Retinal pigment epithelial cell (primary cell): ENCODE measurements around the gene FAM184A.

ENCODE experiments used
- DNase-seq: peaks from one replicate; pipeline ENCODE4 v3.0.0-alpha.2; 2010; ENCODE audit warnings: low read depth
- H3K4me3 ChIP-seq: 2 replicates; pipeline ENCODE4 v1.5.1; 2011; ENCODE audit warnings: mild to moderate bottlenecking, low read length, control low read depth, moderate library complexity
- TF ChIP-seq, protein P1 (sequence below): conservative IDR thresholded peaks from 2 replicates; pipeline ENCODE4 v1.5.1; 2011; ENCODE audit warnings: low read depth, low read length, control low read depth, inconsistent platforms

FAM184A gene

DNA sequence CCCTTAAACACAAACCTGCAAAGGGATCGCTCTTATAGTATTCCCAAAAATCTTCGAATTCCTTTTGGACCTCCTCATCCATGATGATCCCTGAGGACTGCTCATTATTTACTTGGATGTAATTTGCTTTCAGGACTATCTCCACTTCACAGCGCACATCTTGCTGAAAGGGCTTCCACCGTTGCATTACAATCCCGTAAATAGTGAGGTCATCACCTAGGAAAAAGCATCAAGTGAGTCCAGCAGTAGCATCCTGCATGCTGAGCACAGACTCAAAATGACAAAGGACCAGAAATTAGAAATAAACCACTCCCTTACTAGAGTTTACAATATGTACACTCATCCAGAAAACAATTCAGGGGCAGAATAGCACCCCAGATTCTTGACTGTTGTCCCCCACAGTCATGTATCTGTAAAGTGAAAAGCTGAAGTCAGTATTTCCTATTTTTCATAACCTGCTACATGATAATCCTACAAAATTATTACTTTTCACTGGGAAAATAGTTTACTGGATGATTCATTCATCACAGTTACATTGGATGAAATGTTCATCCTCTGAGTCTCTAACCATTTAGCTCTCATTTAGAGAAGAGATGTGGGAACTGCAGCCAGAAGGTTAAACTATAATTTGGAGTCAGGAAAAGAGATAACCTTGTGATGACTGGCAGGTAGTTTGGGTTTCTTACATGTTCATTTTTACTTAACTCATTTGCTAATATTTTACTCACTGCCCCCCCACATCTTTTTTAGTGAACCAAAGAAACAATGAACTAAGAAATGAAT lies 160.7 kb downstream of the FAM184A start:
- H3K4me3 ChIP-seq = no peak overlapping the region
- TF ChIP-seq, protein P1, sequence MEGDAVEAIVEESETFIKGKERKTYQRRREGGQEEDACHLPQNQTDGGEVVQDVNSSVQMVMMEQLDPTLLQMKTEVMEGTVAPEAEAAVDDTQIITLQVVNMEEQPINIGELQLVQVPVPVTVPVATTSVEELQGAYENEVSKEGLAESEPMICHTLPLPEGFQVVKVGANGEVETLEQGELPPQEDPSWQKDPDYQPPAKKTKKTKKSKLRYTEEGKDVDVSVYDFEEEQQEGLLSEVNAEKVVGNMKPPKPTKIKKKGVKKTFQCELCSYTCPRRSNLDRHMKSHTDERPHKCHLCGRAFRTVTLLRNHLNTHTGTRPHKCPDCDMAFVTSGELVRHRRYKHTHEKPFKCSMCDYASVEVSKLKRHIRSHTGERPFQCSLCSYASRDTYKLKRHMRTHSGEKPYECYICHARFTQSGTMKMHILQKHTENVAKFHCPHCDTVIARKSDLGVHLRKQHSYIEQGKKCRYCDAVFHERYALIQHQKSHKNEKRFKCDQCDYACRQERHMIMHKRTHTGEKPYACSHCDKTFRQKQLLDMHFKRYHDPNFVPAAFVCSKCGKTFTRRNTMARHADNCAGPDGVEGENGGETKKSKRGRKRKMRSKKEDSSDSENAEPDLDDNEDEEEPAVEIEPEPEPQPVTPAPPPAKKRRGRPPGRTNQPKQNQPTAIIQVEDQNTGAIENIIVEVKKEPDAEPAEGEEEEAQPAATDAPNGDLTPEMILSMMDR = no peak
- no peak for DNase-seq

DNA sequence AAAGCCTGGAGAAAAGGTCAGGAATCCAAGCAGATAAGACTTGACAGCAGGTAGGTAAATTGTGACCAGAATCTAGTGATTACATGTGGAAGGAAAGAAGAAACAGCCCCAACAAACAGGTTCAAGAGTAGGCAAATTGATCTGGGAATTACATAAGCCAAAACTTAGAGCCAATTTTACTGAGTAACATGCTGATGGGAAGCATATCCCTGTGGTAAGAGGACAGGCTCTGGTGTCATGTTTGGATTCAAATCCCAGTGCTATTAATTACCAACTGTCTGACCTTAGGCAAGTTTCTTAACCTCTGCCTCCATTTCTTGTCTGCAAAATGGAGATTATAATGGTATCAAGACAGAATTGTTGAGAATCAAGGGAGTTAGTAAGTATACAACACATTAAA lies 163.9 kb downstream of the FAM184A start:
- no peak for DNase-seq
- H3K4me3 ChIP-seq = no peak overlapping the region
- TF ChIP-seq, protein P1 = no peak

- TF ChIP-seq, protein P1 = no peak
- DNase-seq = no peak
- H3K4me3 ChIP-seq = no peak overlapping the region
Measured at GRCh38 chr6:118913161-118913560, 165.3 kb downstream of the FAM184A start.

DNA sequence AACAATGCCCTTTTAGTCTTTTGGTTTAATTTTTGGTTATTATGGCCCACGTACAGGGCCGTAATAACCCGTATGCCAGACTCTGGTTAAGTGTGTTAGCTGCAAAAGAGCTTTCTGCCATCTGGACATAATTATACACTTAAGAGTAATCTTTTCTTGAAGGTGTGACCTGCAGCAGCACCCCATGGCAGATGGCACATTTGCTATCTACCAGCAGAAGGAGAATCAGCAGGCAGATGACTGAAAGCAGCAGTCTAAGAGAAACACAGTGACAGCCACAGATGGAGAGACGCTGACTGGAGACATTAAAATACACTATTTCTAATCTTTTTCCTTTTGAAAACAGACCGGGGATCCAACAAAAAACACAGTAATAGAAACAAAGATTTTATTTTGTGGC lies 165.8 kb downstream of the FAM184A start:
- TF ChIP-seq, protein P1 = no peak
- no peak overlapping the region for H3K4me3 ChIP-seq
- no peak for DNase-seq
